HepG2 (cell line): Measurements from ENCODE around the gene MZF1. TPM values are rescaled to one million over a fixed set of nuclear protein-coding genes. Genes with fewer than 3 reads are reported as not detected.

Experiments used
- CHCHD3 ChIP-seq: sonication (generic); formaldehyde crosslinking; IDR thresholded peaks from 2 replicates; pipeline ENCODE4 v1.8.0; 2022; ENCODE audit warnings: mild to moderate bottlenecking, missing genetic modification reagents, moderate library complexity
- HDAC1 ChIP-seq: sonication (generic); formaldehyde crosslinking; IDR thresholded peaks from 2 replicates; pipeline ENCODE4 v1.5.1; 2020; ENCODE audit warnings: mild to moderate bottlenecking, missing genetic modification reagents
- JDP2 ChIP-seq: sonication (generic); formaldehyde crosslinking; IDR thresholded peaks from 2 replicates; pipeline ENCODE4 v1.8.1; 2022; ENCODE audit warnings: missing genetic modification reagents, borderline replicate concordance
- MBNL3 ChIP-seq: fragments of 250-450 bp; sonication (Bioruptor Pico); conservative IDR thresholded peaks from 2 replicates; pipeline ENCODE4 v1.8.0; 2022; ENCODE audit warnings: mild to moderate bottlenecking, inconsistent platforms
- TBP ChIP-seq: sonication (generic); formaldehyde crosslinking; IDR thresholded peaks from 2 replicates; pipeline ENCODE4 v1.5.0; 2020; ENCODE audit warnings: missing genetic modification reagents
- ZC3H13 ChIP-seq: sonication (generic); formaldehyde crosslinking; IDR thresholded peaks from 2 replicates; pipeline ENCODE4 v1.8.1; 2023; ENCODE audit warnings: mild to moderate bottlenecking, missing genetic modification reagents, moderate library complexity
- ZNF101 ChIP-seq: sonication (generic); formaldehyde crosslinking; IDR thresholded peaks from 2 replicates; pipeline ENCODE4 v1.4.0; 2020; ENCODE audit warnings: mild to moderate bottlenecking, low read depth, missing genetic modification reagents, borderline replicate concordance
- ZNF326 ChIP-seq: sonication (generic); formaldehyde crosslinking; IDR thresholded peaks from 2 replicates; pipeline ENCODE4 v1.4.0; 2020; ENCODE audit warnings: missing genetic modification reagents, borderline replicate concordance
- ZNF567 ChIP-seq: sonication (generic); formaldehyde crosslinking; IDR thresholded peaks from 2 replicates; pipeline ENCODE4 v1.8.1; 2023; ENCODE audit warnings: mild to moderate bottlenecking, missing genetic modification reagents, borderline replicate concordance
- ZNF616 ChIP-seq: sonication (generic); formaldehyde crosslinking; IDR thresholded peaks from 2 replicates; pipeline ENCODE4 v1.5.0; 2020; ENCODE audit warnings: low read depth, mild to moderate bottlenecking, missing genetic modification reagents
- ZNF839 ChIP-seq: sonication (generic); formaldehyde crosslinking; IDR thresholded peaks from 2 replicates; pipeline ENCODE4 v1.4.0; 2020; ENCODE audit warnings: missing genetic modification reagents, mild to moderate bottlenecking, borderline replicate concordance
- polyA plus RNA-seq, 8 experiments: library from polyadenylated mRNA; depleted of rRNA in 3 of 8; stranded (reverse) in 7 of 8; unstranded in 1 of 8; fragments of >200 nt; fragmentation: Illumina TruSeq in 4 of 8; extraction: Trizol in 4 of 8; gene quantifications; 2 replicates each; pipeline versions ENCODE4 v1.2.1 to v1.2.3, GENCODE V29; 2011 to 2016; ENCODE audit warnings: low read depth in 4 of 8, missing spikeins in 1 of 8, mixed read lengths in 1 of 8; ENCODE audit not compliant: insufficient read depth in 1 of 8
- total RNA-seq, 5 experiments: library from RNA; depleted of rRNA; stranded (reverse); fragments of >200 nt; fragmentation: Illumina TruSeq; extraction: Trizol; gene quantifications; 2 replicates each; pipeline ENCODE4 v1.2.3, GENCODE V29; 2016; ENCODE audit warnings: low read depth in 1 of 5
- TF ChIP-seq, protein P1 (sequence below): sonication (generic); formaldehyde crosslinking; IDR thresholded peaks from 2 replicates; pipeline ENCODE4 v1.8.0; 2022; ENCODE audit warnings: missing genetic modification reagents, low read depth, mild to moderate bottlenecking, borderline replicate concordance
- TF ChIP-seq, protein P2 (sequence below): sonication (generic); formaldehyde crosslinking; IDR thresholded peaks from 2 replicates; pipeline ENCODE4 v1.5.0; 2020; ENCODE audit warnings: mild to moderate bottlenecking, missing genetic modification reagents
- TF ChIP-seq, protein P3 (sequence below): fragments of 450-650 bp; IDR thresholded peaks from 2 replicates; pipeline ENCODE4 v1.6.1; 2017; ENCODE audit warnings: mild to moderate bottlenecking
- TF ChIP-seq, protein P4 (sequence below): IDR thresholded peaks from 2 replicates; pipeline ENCODE4 v1.6.1; 2016; ENCODE audit warnings: low read depth, control low read depth

The MZF1 gene
- total and polyA plus RNA-seq, 2 of the 13 experiments (the other 11 are each of a cell fraction or from before 2014, with no cell fraction given), result 3.1 to 8.1 TPM

DNA sequence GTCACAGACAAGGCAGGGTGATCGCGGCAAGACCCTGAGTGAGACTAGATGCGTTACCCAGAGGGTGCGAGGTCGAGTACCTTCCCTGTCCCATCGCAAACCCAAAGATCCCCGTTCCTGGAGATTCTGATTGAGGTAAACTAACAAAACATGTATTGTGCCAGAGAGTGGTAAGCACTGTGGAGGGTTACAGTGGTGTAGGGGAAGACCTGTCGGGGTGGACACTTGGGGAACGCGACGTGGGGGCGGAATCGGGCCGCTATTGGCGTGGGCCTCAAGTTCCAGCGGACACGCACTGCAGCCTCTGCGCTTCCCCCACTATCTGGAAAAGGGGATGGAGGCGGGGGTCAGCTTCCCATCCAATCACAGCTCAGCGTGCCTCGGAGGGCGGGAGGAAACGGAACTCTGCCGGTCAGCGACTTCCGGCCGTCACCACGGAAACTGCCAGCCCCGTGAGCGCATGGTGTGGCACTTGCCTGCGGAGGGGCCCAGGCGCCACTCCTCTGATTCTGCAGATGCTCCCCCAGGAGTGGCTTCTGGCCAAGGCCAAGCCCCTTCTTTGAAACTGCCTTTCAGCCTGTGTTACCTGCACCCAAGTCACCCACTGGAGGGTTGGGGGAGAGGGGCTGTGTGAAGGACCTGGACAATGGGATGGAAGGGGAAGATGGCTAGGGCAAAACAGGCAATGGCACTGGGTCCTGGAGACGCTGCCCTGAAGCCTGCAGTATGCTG is 13.7 kb downstream of the MZF1 start (continued):
- TF ChIP-seq ZNF101 (no peak; the same call in 1 of the 2 replicates), TBP (no peak), ZC3H13 (CRISPR knock-in tag) (peak; percentile 65; the same call in 1 of the 2 replicates), ZNF326 (no peak), JDP2 (no peak), MBNL3 (no peak), ZNF839 (CRISPR knock-in tag) (no peak), ZNF567 (no peak), ZNF616 (peak; percentile 88), CHCHD3 (no peak), HDAC1 (CRISPR knock-in tag) (peak; percentile 93)
- TF ChIP-seq, protein P1, sequence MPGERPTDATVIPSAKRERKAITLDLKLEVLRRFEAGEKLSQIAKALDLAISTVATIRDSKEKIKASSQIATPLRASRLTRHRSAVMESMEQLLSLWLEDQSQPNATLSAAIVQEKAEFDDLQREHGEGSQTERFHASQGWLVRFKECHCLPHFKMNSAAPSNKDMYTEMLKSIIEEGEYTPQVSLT (CRISPR knock-in tag), result peak; percentile 58; the same call in 1 of the 2 replicates
- TF ChIP-seq, protein P2, sequence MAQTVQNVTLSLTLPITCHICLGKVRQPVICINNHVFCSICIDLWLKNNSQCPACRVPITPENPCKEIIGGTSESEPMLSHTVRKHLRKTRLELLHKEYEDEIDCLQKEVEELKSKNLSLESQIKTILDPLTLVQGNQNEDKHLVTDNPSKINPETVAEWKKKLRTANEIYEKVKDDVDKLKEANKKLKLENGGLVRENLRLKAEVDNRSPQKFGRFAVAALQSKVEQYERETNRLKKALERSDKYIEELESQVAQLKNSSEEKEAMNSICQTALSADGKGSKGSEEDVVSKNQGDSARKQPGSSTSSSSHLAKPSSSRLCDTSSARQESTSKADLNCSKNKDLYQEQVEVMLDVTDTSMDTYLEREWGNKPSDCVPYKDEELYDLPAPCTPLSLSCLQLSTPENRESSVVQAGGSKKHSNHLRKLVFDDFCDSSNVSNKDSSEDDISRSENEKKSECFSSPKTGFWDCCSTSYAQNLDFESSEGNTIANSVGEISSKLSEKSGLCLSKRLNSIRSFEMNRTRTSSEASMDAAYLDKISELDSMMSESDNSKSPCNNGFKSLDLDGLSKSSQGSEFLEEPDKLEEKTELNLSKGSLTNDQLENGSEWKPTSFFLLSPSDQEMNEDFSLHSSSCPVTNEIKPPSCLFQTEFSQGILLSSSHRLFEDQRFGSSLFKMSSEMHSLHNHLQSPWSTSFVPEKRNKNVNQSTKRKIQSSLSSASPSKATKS (CRISPR knock-in tag), result no peak
- TF ChIP-seq, protein P3, sequence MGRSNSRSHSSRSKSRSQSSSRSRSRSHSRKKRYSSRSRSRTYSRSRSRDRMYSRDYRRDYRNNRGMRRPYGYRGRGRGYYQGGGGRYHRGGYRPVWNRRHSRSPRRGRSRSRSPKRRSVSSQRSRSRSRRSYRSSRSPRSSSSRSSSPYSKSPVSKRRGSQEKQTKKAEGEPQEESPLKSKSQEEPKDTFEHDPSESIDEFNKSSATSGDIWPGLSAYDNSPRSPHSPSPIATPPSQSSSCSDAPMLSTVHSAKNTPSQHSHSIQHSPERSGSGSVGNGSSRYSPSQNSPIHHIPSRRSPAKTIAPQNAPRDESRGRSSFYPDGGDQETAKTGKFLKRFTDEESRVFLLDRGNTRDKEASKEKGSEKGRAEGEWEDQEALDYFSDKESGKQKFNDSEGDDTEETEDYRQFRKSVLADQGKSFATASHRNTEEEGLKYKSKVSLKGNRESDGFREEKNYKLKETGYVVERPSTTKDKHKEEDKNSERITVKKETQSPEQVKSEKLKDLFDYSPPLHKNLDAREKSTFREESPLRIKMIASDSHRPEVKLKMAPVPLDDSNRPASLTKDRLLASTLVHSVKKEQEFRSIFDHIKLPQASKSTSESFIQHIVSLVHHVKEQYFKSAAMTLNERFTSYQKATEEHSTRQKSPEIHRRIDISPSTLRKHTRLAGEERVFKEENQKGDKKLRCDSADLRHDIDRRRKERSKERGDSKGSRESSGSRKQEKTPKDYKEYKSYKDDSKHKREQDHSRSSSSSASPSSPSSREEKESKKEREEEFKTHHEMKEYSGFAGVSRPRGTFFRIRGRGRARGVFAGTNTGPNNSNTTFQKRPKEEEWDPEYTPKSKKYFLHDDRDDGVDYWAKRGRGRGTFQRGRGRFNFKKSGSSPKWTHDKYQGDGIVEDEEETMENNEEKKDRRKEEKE, result no peak
- TF ChIP-seq, protein P4, sequence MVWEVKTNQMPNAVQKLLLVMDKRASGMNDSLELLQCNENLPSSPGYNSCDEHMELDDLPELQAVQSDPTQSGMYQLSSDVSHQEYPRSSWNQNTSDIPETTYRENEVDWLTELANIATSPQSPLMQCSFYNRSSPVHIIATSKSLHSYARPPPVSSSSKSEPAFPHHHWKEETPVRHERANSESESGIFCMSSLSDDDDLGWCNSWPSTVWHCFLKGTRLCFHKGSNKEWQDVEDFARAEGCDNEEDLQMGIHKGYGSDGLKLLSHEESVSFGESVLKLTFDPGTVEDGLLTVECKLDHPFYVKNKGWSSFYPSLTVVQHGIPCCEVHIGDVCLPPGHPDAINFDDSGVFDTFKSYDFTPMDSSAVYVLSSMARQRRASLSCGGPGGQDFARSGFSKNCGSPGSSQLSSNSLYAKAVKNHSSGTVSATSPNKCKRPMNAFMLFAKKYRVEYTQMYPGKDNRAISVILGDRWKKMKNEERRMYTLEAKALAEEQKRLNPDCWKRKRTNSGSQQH (CRISPR knock-in tag), result peak; percentile 42; the same call in 1 of the 2 replicates
